Brain microvascular endothelial cell (primary cell): ENCODE results near the gene GRIFIN.
A peak's percentile ranks its signal among the peaks of the same experiment; 100 is the strongest.

Experiments
- DNase-seq: peaks from one replicate; pipeline ENCODE4 v3.0.0-alpha.2; 2020
- H3K27ac ChIP-seq: fragments of 250-450 bp; sonication (Bioruptor Pico); 2 replicates; pipeline ENCODE4 v1.5.1; 2020; ENCODE audit warnings: mild to moderate bottlenecking, moderate library complexity
- H3K27me3 ChIP-seq: fragments of 250-450 bp; sonication (Bioruptor Pico); replicated peaks from 2 replicates; pipeline ENCODE4 v1.5.1; 2020; ENCODE audit warnings: mild to moderate bottlenecking
- H3K36me3 ChIP-seq: fragments of 250-450 bp; sonication (Bioruptor Pico); replicated peaks from 2 replicates; pipeline ENCODE4 v1.5.1; 2020; ENCODE audit warnings: mild to moderate bottlenecking
- H3K4me3 ChIP-seq: 2 replicates; pipeline ENCODE4 v1.5.1; 2011; ENCODE audit warnings: low read depth, mild to moderate bottlenecking, control low read depth, low read length, moderate library complexity
- CTCF ChIP-seq: IDR thresholded peaks from 2 replicates; pipeline ENCODE4 v1.5.1; 2011; ENCODE audit warnings: low read depth, mild to moderate bottlenecking, moderate library complexity, low read length, control low read depth, inconsistent platforms; ENCODE audit errors: missing control alignments
- in situ Hi-C: cut with HindIII; loops from 2 replicates; pipeline ENCODE4 v1.10.0; 2017; ENCODE audit warnings: low sequenced_read_pairs, low pct_ligation_motif_present

Gene GRIFIN

GRCh38 chr7:2450198-2451107, 25.7 kb downstream of the GRIFIN start:
- in situ Hi-C loops, result no loop called here

GRCh38 chr7:2446676-2447075, 29.5 kb downstream of the GRIFIN start:
- in situ Hi-C loops, result no loop called here

More at GRCh38 chr7:2450198-2451107, 25.7 kb downstream of the GRIFIN start:
- Histone ChIP-seq H3K27ac (no peak overlapping the region), H3K36me3 (no peaks in the 10 kb centered on the region), H3K4me3 (no peak overlapping the region), H3K27me3 (no peaks in the 10 kb centered on the region)
- TF ChIP-seq CTCF, result no peak
- DNase-seq, result no peak

GRCh38 chr7:2445898-2446555, 30.2 kb downstream of the GRIFIN start:
- no peak overlapping the region for H3K4me3 ChIP-seq
- TF ChIP-seq CTCF, result no peak
- no peaks in the 10 kb centered on the region for H3K27me3 ChIP-seq
- no peak overlapping the region for H3K27ac ChIP-seq
- no peaks in the 10 kb centered on the region for H3K36me3 ChIP-seq
- in situ Hi-C loops, result no loop called here
- DNase-seq, result no peak

More at GRCh38 chr7:2446676-2447075, 29.5 kb downstream of the GRIFIN start:
- no peak for DNase-seq
- Histone ChIP-seq H3K27me3 (no peaks in the 10 kb centered on the region), H3K4me3 (no peak overlapping the region), H3K36me3 (no peaks in the 10 kb centered on the region), H3K27ac (no peak overlapping the region)
- TF ChIP-seq CTCF, result no peak

GRCh38 chr7:2445047-2445446, 31.2 kb downstream of the GRIFIN start:
- no peak overlapping the region for H3K4me3 ChIP-seq
- in situ Hi-C loops, result no loop called here
- TF ChIP-seq CTCF, result peak; percentile 20
- no peak overlapping the region for H3K27ac ChIP-seq
- H3K27me3 ChIP-seq, result no peaks in the 10 kb centered on the region
- no peak for DNase-seq
- H3K36me3 ChIP-seq, result no peaks in the 10 kb centered on the region

GRCh38 chr7:2444476-2444875, 31.7 kb downstream of the GRIFIN start:
- DNase-seq, result peak; percentile 68

More at GRCh38 chr7:2444476-2444875, 31.7 kb downstream of the GRIFIN start:
- in situ Hi-C loops, result no loop called here
- no peaks in the 10 kb centered on the region for H3K36me3 ChIP-seq
- H3K27ac ChIP-seq, result no peak overlapping the region
- no peaks in the 10 kb centered on the region for H3K27me3 ChIP-seq
- H3K4me3 ChIP-seq, result no peak overlapping the region
- TF ChIP-seq CTCF, result no peak
